Chondrocyte (in vitro differentiated cells): ENCODE data around the gene RNPS1. TPM values are rescaled to one million over a fixed set of nuclear protein-coding genes. Genes with fewer than 3 reads are reported as not detected.

Experiments
- DNase-seq: peaks from one replicate; pipeline ENCODE4 v3.0.0; 2021; ENCODE audit warnings: mixed read lengths, low spot score
- H3K27ac Mint-ChIP-seq: one replicate; pipeline ENCODE4 v1.8.0; 2021; ENCODE audit warnings: mild to moderate bottlenecking, moderate library complexity, mixed read lengths; ENCODE audit not compliant: unreplicated experiment
- H3K27me3 Mint-ChIP-seq: 2 replicates; pipeline ENCODE4 v1.8.0; 2021; ENCODE audit warnings: low read depth, mixed read lengths
- H3K36me3 Mint-ChIP-seq: 2 replicates; pipeline ENCODE4 v1.8.0; 2021; ENCODE audit warnings: low read depth, mixed read lengths
- H3K4me1 Mint-ChIP-seq: 2 replicates; pipeline ENCODE4 v1.8.0; 2021; ENCODE audit warnings: low read depth, mild to moderate bottlenecking, mixed read lengths
- H3K4me3 Mint-ChIP-seq: one replicate; pipeline ENCODE4 v1.8.0; 2021; ENCODE audit warnings: mild to moderate bottlenecking, moderate library complexity, mixed read lengths; ENCODE audit not compliant: unreplicated experiment
- H3K9me3 Mint-ChIP-seq: 2 replicates; pipeline ENCODE4 v1.8.0; 2021; ENCODE audit warnings: low read depth, mixed read lengths
- total RNA-seq: library from RNA; stranded (reverse); gene quantifications from 3 replicates; pipeline ENCODE4 v1.2.1, GENCODE V29; 2021
- TF ChIP-seq, protein P1 (sequence below): fragments of 200-600 bp; sonication (generic); IDR thresholded peaks from 2 replicates; pipeline ENCODE4 v1.5.0; 2021; ENCODE audit warnings: antibody characterized with exemption, mild to moderate bottlenecking, moderate library complexity

The RNPS1 gene
- total RNA-seq, 1 donor from 2014 or later: 109 TPM

DNA sequence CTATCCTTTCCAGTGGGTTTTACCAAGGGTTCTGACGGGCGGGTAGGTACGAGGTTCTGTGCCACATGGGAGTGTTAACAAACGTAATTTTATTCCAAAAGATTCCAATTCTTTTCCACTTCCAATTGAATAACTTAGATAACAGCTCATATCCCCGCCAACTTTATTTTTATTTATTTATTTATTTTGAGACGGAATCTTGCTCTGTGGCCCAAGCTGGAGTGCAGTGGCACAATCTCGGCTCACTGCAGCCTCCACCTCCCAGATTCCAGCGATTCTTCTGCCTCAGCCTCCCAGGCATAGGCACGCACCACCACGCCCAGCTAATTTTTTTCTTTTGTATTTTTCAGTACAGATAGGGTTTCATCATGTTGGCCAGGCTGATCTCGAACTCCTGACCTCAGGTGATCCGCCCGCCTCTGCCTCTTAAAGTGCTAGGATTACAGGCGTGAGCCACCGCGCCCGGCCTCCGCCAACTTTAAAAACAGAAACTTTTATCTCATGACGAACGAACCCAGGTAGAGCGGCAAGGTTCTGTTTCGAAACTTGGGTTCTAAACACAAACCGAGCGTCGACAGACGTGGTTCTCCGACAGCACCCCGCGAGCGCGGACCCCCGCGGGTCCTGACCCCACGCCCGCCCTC, 17.2 kb downstream of the RNPS1 start:
- TF ChIP-seq, protein P1, sequence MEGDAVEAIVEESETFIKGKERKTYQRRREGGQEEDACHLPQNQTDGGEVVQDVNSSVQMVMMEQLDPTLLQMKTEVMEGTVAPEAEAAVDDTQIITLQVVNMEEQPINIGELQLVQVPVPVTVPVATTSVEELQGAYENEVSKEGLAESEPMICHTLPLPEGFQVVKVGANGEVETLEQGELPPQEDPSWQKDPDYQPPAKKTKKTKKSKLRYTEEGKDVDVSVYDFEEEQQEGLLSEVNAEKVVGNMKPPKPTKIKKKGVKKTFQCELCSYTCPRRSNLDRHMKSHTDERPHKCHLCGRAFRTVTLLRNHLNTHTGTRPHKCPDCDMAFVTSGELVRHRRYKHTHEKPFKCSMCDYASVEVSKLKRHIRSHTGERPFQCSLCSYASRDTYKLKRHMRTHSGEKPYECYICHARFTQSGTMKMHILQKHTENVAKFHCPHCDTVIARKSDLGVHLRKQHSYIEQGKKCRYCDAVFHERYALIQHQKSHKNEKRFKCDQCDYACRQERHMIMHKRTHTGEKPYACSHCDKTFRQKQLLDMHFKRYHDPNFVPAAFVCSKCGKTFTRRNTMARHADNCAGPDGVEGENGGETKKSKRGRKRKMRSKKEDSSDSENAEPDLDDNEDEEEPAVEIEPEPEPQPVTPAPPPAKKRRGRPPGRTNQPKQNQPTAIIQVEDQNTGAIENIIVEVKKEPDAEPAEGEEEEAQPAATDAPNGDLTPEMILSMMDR: no peak
- Mint-ChIP-seq H3K4me3 (peak overlapping the region; percentile 86), H3K27ac (peak overlapping the region; percentile 94), H3K4me1 (peaks cover 13% of the 10 kb centered on the region), H3K36me3 (peaks cover 11% of the 10 kb centered on the region), H3K27me3 (no peaks in the 10 kb centered on the region), H3K9me3 (no peaks in the 10 kb centered on the region)
- DNase-seq: no peak

DNA sequence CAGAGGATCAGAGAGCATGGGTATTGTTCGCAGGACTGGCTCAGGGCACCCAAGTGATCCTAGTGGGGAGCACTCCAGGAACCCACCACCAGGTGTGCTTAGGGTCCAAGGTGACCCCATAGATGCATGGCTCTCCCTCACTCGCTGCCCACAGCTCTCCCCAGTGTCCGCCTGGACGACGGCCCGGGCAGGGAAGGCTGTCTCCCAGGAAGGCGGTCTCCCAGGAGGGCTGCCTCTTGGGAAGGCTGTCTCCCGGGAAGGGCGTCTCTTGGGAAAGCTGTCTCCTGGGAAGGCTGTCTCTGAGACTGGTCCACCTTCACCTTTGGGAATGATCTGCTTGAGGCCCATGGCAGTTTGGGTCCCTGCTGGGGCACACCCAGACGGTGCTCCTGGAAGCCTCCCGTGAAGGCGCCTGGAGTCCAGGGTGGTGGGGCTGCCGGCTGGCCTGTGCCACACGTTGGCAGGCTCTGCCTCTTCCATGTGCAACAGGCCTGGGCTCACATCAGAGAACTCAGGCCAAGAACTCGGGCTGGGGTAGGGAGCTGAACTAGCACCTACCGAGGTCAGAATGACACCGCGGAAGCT, 21.5 kb downstream of the RNPS1 start:
- no peaks in the 10 kb centered on the region for H3K9me3 Mint-ChIP-seq
- H3K27me3 Mint-ChIP-seq: no peaks in the 10 kb centered on the region
- DNase-seq: no peak
- H3K4me1 Mint-ChIP-seq: peaks cover 9% of the 10 kb centered on the region
- H3K4me3 Mint-ChIP-seq: no peak overlapping the region
- TF ChIP-seq, protein P1: no peak
- H3K36me3 Mint-ChIP-seq: peaks cover 5% of the 10 kb centered on the region
- no peak overlapping the region for H3K27ac Mint-ChIP-seq

DNA sequence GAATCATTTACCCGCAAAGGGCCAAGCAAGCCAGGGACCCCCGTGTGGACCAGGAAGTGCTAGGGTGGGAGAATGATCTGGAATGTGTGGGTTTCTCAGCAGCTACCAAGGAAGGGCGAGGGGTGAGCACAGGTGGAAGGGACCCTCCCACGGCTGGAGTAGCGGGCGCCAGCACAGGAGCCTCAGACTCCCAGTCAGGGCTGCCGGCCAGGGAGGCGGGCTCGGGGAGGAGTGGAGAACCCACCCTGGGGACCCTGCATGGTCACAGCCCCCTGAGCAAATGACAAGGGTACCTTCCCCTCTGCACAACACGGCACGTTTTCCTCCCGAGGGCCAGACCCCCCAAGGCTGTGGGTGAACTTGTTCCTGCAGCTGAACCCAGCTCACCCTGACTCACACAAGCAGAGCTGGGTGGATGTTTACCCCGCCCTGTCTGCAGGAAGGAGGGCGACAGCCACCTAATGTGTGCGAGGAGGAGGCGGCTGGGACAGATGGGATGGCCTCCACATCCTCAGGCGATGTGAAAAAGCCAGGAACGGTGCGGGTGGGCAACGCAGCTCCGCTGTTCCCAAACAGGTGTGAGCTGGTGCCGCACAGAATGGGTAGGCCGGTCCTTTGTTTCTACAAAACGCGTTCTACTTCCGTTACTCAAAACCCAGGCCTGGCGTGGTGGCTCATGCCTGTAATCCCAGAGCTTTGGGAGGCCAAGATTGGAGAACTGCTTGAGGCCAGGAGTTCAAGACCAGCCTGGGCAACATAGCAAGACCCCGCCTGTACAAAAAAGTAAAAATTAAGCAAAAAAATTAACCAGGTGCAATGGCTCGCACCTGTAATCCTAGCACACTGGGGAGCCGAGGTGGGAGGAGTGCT, 22.8 kb downstream of the RNPS1 start:
- Mint-ChIP-seq H3K4me1 (peaks cover 2% of the 10 kb centered on the region), H3K27ac (no peak overlapping the region), H3K27me3 (no peaks in the 10 kb centered on the region), H3K9me3 (no peaks in the 10 kb centered on the region), H3K36me3 (peaks cover 5% of the 10 kb centered on the region), H3K4me3 (no peak overlapping the region)
- TF ChIP-seq, protein P1: no peak
- no peak for DNase-seq

DNA sequence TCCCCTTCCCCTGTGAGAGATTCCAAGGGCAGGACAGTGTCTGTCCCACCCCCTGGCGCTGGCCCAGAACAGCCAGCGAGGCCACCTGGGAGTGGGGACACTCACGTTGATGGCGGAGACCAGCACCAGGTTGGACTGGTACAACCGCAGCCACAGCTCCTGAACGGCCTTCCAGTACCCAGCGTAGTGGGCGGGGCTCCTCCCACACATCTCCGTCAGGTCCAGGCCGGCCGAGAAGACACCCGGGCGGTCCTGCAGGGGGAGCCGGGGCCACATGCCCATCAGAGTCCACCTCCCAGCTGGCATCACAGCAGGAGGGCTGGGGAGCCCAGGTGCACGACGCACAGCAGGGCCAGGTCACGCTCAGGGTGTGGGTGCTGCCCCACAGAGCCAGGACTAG, 23.6 kb downstream of the RNPS1 start:
- no peak overlapping the region for H3K27ac Mint-ChIP-seq
- no peaks in the 10 kb centered on the region for H3K4me1 Mint-ChIP-seq
- DNase-seq: no peak
- TF ChIP-seq, protein P1: peak; percentile 28
- H3K27me3 Mint-ChIP-seq: no peaks in the 10 kb centered on the region
- no peak overlapping the region for H3K4me3 Mint-ChIP-seq
- H3K36me3 Mint-ChIP-seq: peaks cover 5% of the 10 kb centered on the region
- H3K9me3 Mint-ChIP-seq: no peaks in the 10 kb centered on the region

DNA sequence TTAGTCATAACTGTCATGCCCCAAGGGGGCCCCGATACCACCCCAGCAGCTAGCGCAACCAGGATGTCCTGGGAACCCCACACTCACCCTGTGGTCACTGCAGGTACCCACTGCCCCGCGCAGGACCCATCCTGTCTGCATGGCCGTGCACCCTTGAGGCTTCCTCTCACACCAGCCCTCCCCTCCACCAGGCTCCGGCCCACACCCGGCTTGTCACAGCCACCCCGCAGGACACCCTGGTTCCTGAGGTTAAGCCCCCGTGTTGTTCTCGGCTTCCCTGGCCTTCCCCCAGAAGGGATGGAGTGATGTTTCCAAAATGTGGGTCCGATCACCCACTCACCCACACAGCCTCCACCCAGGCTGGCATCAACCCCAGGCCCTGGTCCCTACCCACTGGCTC, 24.1 kb downstream of the RNPS1 start:
- Mint-ChIP-seq H3K27me3 (no peaks in the 10 kb centered on the region), H3K9me3 (no peaks in the 10 kb centered on the region), H3K4me3 (no peak overlapping the region), H3K36me3 (peaks cover 5% of the 10 kb centered on the region), H3K27ac (no peak overlapping the region), H3K4me1 (no peaks in the 10 kb centered on the region)
- DNase-seq: no peak
- TF ChIP-seq, protein P1: no peak
